HG03175 (cell line): ENCODE results near the gene HPCAL1.
A peak's percentile ranks its signal among the peaks of the same experiment; 100 is the strongest.

Source experiments
- ATAC-seq: cut with Tn5 transposase; IDR thresholded peaks from one replicate; pipeline ENCODE4 v1.9.1; 2021; ENCODE audit warnings: mild to moderate bottlenecking, moderate library complexity; ENCODE audit not compliant: unreplicated experiment

The HPCAL1 gene

DNA sequence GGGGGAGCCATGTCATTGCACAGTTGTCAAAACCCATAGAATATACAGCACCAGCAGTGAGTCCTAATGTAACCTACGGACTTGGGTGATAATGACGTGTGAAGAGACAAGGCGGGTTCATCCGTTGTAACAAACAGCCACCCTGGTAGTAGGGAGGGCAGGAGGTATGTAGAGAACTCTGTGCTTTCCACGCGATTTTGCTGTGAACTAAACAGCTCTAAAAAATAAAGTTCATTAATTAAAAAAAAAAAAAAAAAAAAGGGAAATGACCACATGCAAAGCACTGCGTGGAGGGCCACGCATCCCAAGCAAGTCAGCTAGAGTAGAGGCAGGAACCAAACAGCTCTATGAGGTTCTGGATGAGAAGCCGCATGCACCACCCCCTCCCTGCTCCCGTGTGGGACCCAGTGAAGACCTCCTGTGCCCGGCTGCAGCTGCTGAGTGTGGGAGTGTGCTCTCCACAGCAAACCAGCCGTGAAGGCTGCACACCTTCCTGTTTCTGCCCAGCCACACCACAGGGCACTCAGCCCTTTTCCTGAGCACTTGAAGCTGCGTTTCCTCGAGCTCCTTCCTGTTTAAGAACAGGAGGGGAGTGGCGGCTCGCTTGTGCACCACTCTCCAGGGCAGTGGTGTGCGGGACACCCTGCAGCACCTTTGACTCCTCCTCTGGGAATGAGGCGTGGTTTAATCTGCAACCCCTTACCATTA, 79.8 kb downstream of the HPCAL1 start:
- ATAC-seq, result peak; percentile 57

DNA sequence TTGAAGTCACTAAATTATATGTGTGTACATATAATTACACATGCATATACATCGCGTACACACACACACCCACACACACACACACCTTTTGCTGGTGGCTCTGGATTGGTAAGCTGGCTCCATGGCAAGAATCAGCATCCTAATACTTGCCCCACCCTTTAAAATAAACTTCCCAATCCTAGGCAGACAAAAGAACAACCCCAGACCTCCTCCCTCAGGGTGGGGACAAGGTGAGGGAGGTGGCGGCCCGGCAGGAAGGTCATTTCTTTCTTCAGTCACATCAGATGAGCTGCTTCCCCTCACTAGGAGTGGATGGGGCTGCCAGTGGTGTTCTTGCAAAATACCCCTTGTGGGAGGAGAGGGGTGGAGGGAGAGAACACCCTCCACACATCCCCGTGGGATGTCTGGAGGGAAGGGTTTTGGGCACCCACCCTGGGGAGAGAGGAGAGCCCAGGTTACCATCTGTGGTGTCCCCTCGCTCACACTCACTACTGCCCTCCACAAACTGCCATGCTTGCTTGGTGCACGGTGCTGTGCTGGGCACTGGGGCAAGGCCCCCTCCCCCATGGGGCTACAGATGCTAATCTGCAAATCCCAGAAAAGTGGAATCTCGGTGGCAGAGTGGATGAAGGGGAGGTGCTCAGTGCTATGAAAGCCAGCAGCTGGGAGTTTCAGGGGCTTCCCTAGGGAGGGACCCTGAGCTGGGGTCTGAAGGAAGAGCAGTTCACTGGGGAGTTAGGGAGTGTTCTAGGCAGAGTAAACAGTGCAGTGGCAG, 81.4 kb downstream of the HPCAL1 start:
- no peak for ATAC-seq

DNA sequence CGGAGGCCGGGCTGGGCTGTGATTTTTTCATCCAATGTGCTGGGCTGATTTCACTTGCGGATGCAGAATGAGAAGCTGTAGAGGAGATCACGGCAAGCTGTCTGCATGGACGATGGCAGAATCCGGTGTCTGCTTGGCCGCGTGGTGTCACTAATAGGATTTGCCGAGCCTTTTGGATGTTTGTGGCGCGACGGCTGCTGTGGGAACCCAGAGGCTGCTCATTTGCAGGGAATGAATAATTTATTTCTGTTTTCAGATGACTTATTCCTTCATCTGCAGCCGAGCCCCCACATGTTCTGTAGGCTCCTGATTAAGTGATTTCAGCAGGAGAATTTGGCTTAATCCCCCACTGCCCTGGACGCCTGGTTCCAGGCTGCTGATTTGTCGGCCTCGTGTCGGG, 82.8 kb downstream of the HPCAL1 start:
- no peak for ATAC-seq

DNA sequence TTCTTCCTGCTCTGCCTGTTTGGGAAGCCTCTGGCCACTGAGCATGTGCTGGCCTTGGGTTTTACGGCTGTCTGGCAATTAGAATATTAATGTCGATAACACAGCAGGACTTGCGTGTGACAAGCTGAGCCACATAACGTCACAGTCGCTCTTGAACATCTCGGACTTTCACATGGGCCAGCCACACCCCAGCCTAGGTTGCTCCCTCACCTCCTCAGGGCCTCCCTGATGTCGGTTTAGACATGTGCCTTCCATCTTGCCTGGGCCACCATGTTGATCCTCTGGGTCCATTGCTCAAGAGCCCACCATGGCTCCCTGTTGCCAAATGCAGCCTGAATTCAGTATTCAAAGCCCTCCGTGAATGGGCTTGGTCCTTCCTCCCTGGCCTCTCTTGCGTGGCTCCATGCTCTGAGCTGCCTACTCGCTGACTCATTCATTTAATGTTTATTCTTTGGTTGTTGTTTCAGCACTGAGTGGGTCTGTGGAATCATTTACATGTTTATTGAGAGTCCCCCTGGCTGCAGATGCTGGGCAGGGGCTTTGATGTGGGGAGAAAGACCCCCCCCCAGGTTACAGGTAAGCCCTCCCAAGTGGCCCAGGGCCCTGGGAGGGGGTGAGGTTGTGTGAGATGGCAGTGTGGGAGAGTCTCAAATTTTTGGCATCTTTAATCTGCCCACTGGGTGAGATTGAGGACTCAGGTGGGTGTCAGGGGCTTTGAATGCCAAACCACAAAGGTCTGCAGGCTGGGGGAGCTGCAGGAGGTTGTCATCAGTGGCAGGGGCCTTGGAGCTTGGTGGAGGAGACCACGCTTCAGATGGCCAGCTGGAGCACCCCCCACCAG, 83.4 kb downstream of the HPCAL1 start:
- no peak for ATAC-seq

DNA sequence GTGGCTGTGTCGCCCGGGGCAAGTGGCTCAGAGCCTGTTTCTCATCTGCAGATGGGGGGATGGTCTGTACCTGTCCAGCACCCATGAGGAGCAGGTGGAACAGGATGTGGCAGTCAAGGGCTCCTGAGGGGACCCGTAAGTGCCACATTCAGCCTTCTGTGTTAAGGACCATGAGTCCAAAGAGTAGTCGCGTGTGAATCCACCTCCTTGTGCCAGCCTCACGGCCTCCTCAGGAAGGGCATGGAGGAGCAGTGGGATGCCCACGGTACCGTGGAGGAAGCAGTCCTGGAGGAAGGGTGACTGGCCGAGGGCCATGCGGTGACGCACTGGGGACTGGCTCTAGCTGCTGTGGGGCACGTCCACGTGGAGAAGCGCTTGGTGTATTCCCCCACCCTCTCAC, 84.3 kb downstream of the HPCAL1 start:
- no peak for ATAC-seq

DNA sequence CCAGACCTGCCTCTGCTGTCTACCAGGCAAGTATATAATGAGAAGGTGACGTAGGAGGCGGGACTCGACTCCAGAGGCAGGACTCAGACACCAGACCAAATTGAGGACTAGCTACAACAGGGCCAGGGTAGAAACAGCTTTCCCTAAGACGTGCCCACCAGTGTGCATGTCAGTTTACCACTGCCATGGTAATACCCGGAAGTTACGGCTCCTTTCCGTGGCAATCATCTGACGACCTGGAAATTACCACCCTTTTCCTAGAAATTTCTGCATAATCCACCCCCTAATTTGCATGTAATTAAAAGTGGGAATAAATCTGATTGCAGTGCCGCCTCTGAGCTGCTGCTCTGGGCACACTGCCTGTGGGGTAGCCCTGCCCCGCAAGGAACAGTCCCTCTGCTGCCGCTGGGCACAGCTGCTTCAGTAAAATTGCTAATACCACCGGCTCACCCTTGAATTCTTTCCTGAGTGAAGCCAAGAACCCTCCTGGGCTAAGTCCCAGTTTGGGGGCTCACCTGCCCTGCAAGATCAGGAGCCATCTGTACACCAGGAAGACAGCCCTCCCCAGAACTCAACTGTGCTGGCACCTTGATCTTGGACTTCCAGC, 86.4 kb downstream of the HPCAL1 start:
- no peak for ATAC-seq

DNA sequence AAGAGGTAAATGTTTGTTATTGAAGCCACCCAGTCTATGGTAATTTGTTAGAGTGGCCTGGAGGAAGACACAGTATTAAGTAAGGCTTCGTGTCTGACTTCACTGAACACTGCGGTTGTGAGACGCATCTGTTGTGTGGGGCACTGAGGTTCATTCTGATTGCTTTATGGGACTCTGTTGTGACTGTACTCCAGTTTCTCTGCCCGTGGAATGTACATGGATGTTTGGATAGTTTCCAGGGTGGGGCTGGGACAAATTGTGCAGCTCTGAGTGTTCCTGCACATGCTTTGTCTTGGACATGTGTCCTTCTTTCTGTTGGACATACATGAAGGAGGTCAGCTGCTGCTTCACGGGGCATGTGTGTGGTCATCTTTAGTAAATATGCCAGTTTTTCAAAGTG, 86.9 kb downstream of the HPCAL1 start:
- no peak for ATAC-seq

DNA sequence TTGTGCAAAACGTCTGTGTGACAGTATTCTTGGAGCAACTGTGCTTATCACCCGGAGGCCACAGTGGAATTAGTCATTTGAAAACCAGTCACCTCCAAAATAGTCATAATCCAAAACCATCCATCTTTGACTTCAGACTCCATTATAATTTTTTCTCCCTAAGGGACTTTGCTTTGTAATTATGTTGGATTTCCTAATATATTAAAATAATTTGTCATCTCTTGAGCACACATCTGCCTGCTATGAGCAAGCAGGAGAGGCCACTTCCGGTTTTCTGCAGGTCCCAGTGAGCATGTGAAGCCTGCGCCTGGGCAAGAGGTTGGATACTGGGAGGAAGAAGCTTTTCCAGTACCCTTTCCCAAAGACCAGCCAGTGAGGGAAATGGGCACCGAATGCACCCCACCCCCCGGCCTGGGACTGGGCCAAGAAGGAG, 87.7 kb downstream of the HPCAL1 start:
- no peak for ATAC-seq

DNA sequence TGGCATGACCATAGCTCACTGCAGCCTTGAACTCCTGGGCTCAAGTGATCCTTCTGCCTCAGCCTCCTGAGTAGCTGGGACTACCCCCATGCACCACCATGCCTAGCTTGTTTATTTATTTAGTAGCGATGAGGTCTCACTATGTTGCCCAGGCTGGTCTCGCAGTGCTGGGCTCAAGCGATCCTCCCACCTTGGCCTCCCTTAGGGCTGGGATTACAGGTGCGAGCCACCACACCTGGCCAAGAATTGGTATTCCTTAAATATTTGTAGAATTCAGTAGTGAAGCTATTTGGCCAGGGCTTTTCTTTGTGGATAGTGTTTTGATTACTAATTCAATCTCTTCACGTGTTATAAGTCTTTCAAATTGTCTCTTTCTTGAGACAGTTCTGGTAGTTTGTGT, 89.4 kb downstream of the HPCAL1 start:
- ATAC-seq, result no peak

DNA sequence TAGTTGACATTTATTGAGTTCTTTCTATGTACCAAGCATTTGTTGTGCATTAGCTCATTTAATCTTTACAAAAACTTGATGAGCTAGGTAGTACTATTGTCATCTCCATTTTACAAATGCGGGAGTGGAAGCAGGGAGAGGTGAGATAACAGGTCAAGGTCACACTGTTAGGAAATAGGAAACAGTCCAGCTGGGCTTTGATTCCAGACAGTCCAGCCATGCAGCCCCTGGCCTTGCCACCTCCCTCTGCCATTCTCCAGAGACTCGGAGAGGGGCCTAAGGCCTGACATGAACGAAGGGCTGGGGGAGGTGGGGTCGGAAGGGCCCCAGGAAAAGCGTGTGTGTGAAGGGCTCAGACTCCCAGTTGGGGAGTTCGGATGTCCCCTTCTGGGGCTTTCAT, 89.8 kb downstream of the HPCAL1 start:
- ATAC-seq, result no peak

DNA sequence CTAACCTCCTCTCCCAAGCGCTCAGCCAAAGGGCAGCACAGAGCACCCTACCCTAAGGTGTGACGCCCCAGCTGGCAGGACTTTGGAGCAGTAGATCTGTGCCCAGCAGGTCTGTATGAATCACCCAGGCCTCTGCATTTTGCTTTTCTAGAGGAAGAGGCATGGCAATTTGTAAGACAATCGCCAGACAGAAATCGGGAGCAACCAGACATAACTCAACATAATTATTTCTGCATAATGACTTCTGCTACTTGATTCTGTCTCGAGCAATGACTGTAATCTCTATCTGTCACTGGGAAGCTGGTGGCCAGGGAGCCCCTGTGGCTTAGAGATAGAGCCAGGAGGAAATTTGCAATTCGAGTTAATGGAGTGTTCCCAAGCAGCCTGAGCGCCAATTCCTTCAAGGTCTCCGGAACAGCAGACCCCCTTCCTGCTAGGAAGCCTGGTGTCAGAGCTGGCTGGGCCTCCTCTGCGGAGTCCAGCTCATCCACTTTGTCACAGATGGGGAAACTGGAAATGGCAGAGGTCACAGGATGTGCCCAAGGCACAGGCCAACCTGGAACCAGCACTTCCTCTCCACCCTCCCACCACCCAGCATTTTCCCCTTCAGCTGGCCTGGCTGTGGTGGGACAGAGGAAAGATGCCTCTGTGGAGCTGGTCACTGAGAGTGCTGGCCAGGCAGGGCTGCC, 90.4 kb downstream of the HPCAL1 start:
- ATAC-seq, result no peak

DNA sequence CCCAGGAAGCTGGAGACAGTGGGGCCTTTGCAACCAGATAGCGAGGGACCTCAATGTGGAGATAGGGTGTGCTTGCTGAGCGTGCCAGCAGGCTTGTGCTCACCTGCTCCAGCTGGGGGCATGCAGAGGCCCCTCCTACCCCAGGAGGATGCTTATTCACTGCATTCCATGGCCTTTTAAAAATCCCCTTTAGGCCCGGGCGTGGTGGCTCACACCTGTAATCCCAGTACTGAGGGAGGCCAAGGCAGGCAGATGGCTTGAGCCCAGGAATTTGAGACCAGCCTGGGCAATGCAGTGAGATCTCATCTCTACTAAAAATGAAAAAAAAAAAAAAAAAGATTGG, 90.9 kb downstream of the HPCAL1 start:
- ATAC-seq, result no peak

DNA sequence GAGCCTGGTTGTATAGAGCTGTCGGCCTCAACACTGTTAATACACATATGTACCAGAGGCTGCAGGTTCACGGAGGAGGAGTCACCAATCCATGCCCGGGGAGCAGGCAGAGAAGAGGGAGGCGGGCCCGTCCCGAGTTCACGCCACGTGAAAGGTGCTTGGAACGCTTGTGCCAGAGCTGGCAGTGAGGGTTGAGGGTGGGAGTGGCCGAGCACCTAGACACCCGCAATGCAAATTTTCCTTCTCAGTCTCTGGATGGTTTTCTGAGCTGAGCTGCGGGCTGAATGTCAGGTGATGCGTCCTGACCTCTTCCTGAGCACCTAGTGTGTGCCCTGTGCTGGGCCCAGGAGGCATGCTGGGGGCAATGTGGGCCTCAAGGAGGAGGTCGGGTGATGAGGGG, 93.2 kb downstream of the HPCAL1 start:
- ATAC-seq, result no peak

DNA sequence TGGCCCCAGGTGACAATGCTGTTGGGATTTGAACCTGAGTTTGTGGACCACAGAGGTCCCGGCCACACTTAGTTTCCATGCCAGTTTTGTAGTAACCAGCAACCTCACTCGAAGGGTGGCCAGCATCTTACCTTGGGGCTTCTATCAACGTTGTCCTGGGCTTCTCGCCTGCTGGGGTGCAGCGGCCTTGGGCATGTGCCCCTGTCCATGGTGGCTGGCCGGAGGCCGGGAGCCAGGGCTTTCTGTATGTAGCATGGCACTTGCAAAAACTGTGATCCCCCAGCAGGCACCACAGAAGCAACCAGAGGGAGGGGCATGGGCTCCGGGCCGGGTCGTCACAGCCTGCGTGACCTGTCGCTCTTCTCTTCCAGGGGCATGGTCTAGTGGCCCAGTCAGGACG, 93.8 kb downstream of the HPCAL1 start:
- ATAC-seq, result no peak

DNA sequence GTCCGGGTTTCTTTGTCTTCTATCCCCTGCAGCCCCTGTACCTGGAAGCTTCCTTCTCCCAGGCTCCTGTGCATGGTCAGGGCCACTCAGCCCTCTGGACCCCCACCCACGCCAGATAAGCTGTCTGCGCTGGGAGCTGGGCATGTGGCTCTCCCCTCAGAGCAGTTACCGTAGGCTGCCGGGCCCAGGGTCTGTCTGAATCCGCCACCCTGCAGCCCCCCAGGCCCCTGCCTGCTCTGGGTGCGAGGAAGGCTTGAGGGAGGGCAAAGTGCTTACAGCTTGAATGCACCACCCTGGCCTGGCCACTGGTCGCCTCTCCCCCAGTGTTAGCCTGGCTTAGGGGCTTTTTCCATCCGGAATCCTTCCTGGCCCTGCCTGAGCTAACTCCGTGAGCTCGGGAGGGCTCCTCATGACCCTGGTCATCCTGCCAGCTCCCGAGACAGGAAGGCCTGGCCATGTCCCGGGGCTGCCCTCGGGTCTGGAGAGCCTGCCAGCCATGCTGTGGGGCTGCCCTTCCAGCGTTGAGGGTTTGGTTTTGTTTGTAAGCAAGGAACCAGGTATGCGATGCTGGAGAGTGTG, 94.7 kb downstream of the HPCAL1 start:
- ATAC-seq, result no peak

DNA sequence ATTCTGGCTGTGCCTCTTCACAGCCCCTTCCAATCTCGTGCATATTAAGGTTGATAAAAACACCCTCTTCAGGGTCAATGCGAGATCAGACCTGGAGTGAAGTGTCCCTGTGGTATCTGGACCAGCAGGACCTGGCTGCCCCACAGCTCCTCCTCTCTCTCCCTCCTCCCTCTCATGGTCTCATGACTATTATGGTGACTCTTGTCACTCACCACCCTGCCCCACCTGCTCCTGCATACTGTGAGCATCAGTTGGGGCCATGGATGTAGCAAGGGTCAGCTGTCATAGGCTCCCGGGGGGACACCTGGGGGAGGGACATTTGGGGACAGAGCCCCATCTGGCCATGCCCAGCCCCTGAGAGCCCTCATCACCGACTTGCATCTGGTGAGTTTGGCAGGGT, 95.2 kb downstream of the HPCAL1 start:
- ATAC-seq, result no peak

DNA sequence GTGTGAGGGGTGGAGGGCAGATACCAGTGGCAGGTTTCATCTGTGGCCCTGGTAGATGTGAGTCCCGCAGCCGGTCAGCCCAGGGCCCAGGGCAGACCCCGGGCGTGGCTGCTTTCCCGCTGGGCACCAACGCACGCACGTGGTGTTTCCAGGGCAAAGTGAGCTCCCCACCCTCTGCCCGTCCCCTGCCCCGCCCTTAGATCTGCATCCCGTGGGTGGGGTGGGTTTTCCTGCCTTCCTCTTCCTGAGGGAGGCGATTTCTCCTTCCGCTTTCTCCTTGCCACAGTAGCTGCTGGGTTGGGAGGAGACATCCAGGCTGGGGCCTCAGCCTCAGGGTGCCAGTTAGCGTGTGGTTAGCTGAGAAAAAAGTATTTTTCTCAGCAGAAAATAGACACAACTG, 95.8 kb downstream of the HPCAL1 start:
- ATAC-seq, result no peak

DNA sequence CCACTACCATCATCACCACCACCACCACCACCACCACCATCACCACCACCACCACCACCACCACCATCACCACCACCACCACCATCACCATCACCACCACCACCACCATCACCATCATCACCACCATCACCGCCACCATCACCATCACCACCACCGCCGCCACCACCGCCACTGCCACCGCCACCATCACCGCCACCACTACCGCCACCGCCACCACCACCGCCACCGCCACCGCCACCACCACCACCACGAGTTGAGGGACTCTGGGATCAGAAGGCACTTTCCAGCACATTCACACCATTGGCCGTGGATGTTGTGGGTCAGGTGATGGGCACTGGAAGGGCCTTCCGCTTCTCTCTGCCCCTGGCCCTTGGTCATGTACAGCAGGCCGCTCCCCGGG, 96.7 kb downstream of the HPCAL1 start:
- no peak for ATAC-seq

DNA sequence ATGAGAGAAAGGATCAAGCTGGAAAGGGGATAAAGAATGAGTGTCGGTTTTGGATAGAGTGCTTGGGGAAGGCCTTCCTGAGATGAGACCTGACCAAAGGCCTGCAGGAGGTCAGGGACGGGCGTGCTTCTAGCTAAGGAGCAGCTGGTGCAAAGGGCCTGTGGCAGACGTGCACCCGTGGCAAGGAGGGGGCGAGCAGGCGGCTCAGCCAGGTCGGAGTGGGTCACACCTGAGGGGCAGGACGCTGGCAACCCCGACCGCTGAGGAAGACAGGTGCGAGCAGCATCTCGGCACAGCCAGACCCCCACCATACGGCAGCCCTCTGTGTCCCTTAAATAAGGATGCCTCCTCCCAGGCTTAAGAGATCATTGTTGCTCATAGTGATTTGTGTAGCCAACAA, 97.3 kb downstream of the HPCAL1 start:
- ATAC-seq, result no peak

DNA sequence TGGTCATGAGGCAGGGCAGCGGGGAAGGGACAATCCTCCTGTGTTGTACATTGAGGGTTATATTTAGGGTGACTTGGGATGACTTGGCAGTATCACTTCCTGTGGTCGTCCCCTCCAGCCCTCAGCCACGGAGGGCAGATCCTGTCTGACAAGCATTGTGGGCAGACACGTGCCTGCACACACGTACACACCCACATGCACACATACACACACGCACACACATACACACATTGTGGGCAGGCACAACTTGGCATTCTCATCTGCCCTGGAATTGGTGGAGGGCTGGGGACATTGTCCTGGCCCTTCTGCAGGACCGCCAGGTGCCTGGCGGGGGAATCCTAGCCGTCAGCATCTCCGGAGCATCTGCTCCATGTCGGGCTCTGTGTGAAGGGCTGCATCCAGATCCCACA, 97.9 kb downstream of the HPCAL1 start:
- ATAC-seq, result no peak
